ENCODE measurements around the gene NCAPH2.

The NCAPH2 gene

DNA sequence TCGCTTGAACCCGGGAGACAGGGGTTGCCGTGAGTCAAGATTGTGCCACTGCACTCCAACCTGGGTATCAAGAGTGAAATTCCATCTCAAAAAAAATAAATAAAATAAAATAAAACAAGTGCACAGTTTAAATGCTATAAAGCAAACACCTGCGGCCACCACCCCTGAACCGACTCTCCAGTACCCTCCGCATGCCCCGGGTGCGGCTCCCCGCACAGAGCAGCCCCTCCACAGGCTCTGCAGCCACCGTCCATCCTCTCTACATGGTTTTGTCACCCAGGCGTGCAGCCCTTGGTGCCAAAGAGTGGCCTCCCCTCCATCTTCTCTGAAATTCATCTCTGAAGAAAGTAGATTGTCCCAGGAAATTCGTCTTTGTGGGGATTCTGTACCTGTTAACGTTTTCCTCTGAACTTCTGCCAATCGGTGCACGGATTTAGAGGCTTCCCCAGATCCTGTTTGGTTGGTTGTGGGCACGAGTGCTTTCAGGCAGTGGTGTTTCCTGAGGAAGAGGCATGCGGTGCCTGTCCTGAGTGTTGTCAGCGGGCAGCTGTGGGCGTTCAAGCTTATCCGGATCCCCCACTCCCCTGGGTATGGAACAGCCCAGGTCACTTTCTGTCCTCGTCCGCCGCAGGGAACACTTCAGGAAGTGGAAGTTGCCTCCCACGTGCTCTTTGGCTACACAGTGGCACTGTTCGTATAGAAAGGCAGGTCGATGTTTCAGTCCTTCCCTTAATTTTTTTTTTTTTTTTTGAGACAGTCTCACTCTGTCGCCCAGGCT is 17.3 kb upstream of the NCAPH2 start:
- DNase-seq: no peak

DNA sequence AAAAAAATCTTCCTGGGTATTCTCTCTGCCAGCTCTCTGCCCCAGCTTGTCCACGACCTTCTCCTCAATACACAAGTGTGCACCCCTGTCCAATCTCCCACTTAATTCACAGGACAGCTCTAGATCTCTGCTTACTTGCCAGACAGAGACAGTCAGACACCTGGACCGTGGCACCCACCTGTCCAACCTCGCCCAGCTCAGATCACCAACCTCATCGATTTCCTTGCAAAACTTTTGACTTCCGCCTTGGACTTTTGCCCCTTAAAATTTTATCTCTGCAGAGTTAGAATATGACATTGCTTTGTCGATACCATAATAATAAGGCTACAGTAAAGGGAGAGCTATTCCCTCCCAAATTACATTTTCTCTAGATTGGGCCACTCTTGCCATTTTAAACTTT is 10.9 kb upstream of the NCAPH2 start:
- DNase-seq: no peak

DNA sequence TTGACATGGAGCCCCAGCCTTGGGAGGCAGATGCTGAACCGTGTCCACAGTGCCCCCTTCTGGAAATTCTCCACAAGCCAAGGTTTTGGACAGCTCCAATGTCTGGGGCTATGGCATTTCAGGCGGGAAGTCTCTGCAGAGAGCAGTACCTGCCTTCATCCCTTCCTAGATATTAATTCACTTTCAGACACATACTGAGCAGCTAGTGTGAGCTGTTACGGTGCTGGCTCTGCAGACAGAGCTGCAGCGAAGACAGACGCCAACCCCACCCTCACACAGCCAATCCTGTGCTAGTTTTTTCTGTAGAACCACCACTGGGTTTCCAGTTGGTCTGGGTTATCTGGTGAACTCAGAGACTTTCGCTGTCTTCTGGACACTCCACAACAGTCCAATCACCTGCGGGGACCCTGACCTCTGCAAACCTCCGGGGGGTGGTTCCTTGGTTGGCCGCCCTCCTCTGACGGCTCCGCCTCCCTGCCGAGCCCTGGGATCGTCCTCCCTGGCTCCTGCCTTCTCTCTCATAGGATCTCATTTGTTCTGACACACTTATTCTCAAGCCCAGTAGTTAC is 9.6 kb upstream of the NCAPH2 start:
- peak; percentile 29 for DNase-seq

DNA sequence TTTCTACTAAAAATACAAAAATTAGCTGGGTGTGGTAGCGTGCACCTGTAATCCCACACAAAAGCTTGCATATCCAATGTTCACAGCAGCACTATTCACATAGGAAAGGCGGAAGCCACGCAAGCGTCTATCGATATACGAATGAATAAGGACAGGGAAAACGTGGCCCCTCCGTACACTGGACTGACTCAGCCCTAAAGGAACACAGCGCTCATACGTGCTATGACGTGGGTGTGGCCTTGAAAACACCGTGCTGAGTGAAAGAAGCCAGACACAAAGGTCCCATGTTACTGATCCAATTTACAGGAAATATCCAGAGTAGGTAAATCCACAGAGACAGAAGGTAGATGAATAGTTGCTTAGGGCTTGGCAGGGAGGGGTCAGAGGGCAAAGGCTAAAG is 7.6 kb upstream of the NCAPH2 start:
- DNase-seq: no peak

DNA sequence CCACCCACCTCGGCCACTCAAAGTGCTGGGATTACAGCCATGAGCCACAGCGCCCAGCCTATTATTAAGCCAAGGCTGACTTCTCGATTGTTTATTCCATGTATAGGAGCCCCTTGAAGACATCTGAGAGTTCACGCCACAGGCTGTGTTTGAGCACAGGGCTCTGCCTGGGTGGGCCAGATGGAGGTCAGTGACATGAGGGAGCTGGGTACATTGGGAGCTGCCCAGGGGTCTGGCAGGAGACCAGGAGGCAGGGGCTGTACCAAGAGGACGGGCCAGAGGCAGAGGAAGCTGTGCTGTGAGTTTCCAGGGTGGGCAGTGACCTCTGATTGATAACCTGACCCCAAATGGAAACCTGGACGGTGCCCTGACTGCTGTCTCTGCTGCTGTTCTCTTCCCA is 5.9 kb upstream of the NCAPH2 start:
- DNase-seq: no peak

DNA sequence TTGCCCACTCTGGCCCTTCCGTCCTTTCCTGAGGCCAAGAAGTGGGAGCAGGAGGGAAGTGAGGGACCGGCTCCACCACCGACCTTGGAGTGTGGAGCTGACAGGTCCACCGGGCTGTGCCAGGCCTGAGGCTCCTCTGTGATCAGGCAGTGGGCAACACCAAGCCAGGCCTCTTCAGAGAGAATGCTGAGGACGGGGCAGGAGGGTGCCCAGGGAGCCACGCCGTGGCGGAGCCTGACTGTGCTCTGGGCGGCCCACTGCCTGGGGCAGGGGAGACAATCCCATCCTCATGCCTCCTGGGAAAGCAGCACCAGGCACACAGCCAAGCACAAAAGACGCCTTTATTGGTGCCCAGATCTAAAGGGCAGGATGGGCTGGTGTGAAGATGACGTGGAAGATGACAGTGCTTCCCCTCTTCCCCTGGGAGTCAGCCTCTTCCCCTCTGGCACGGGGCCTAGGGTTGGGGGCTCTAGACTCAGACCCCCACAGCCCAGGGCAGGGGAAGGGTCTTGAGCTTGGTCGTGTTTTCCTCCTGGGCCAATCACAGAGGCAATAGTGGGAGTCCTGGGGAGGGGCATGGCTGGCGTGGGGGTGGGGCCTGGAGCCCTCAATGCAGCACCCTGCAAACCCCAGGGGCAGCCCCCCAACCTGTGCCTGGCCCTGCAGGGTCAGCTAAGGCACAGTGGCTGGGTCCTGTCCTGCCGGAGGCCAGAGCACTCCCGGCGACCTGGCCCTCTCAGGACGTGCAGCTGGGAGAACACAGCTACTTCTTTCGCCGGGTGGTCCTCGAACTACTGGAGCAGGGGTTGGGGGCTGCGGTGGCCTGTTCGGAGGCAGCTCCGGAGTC is 5.2 kb upstream of the NCAPH2 start:
- DNase-seq: no peak

DNA sequence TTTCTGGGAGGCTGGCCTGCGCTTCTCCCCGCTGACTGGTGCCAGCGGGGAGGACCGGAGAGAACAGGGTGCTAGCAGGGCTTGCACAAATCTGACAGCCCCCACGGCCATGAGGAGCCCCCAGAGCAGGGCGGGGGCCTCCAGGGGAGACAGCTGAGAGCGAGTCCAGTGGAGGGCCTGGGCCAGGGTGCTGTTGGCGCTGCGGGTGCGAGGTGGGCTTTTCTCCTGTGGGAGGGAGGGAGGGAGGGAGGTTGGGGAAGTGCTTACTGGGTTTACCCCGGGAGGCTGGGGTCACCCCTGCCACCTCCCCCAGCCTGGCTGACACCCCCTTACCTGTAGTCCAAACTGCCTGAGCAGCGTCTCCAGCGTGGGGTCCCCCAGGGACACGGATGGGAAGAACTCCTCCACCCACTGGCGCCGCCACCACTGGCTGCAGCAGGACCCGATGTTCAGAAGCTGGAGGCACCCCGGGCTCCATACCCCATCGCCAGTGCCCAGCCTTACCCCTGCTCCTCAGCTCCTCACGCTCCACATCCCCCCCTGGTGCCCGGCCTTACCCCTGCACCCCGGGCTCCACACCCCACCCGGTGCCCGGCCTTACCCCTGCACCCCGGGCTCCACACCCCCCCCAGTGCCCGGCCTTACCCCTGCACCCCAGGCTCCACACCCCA is 4.4 kb upstream of the NCAPH2 start:
- no peak for DNase-seq

DNA sequence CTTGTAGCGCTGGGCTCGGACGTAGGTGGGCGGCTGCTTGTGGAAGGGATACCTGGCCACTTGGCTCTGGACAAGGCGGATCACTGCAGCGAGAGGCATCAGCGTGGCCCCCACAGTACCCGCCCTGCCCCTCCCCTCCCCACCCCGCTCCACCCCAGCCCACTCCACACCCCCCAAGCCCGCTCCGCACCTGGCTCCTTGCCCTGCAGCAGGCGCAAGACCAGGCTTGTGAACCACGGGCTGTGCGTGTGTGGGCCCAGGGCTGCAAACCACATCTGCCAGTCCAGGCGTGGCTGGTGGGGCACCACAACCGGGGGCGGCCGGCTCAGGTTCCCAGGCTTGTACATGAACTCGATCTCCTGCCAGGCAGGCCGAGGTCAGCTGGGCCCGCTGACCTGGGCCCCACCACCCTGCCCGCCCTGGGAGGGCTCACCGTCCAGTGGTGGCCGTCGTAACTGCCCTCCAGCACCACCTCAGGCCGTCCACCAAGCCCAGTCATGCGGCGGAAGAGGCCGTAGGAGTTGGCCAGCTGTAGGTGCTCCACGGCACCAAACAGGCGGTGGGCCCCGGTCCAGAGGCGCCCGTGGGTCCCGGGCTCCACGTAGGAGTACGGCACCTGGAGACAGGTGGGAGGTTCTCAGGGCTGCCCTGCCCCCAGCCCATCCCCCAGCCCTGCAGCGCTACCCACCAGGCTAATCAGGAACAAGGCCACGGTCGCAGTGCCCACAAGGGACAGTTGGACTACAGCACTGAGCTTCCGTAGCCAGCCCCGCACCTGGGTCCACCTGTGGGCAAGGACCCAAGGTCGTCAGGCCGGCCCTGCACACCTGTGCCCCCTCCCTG is 3.4 kb upstream of the NCAPH2 start:
- DNase-seq: no peak

DNA sequence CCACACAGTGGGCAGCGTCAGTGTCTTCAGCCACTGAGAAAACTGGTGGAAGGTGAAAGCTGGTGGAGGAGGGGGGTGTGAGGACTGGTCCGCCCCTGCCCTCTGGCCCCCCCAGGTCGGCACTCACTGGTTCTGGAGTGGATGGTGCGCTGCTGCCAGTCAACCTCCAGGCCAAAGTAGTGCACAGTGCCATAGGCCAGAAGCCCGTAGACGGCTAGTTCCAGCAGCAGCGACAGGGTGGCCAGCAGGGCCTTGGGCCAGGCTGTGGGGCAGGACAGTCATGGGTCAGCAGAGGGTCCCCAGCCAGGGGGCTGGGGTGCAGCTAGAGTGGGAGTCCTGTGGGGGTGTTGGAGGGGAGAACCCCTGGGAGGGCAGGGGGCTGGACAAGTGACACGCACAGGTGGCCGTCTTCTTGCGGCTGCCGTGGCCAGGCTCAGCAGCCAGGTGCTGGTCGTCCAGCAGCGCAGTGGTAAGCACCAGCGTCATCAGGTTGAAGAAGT is 2.7 kb upstream of the NCAPH2 start:
- DNase-seq: no peak

DNA sequence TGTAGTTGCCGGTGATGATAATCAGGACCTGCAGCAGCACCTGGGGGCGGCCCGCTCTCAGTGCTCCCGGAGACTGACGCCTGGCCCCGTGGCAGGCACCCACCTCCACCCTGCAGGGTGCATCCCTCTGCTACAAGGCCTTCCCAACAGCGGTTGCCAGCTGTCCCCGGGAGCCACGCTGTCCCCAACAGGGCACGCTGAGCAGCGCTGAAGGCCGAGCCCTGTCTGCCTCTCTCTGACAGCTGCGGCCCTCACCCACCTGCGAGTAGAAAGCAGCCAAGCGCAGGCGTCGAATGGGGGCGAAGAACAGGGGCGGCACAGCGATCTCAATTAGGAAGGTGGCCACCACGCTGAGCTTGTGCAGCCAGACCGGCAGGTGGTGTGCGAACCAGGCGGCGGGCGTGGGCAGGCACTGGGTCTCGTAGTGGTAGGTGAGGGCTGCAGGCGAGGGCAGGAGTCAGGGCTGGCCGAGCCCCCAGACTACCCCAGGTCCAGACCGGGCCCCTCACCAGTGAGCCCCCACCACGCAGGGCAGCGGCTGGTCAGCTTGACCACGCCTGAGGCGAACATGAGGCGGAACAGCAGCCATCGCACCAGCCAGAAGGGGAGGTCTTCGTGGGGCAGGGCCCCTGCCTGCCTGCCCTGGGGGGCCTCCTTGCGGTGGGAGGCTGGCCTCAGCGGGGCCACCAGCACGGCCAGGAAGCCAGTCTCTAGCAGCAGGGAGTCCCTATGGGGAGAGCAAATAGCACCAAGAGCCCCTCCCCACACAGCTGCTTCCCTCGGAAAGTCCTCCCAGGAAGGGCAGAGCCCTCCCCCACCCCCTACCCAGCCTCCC is 2.0 kb upstream of the NCAPH2 start:
- no peak for DNase-seq

DNA sequence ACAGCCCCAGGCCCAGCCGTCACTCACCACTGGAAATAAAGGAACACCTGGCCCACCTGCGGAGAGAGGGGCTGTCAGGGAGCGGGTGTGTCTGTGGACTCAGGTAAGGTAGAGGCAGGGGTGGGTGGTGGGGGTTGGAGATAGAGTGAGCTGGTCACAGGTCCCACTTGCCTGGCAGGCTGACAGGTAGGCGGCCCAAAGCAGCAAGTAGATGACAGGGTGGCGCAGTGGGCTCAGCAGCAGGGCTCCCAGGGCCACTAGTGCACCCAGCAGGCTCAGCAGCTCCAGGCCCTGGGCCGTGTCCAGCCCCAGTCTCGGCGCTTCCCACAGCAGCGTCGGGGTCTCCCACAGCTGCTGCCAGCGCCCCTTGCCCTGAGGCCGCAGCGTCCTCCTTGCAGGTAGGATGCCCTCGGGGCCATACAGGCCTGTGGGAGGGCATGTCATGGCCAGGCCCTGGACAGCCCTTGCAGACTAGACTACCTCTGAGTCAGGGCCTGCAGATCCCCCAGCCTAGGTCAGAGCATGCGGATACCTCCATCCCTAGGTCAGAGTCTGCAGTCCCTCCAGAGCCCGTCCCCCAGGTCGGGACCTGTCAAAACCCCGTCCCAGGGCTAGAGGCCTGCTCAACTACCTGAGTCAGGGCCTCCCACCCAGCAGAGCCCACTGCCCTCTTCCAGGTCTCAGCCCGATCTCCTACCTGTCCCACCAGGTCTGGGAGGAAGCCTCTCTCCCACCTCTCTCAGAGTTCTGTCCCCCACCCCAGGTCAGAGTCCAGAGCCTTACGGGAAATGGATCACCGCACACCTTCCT is 1.2 kb upstream of the NCAPH2 start:
- DNase-seq: no peak

DNA sequence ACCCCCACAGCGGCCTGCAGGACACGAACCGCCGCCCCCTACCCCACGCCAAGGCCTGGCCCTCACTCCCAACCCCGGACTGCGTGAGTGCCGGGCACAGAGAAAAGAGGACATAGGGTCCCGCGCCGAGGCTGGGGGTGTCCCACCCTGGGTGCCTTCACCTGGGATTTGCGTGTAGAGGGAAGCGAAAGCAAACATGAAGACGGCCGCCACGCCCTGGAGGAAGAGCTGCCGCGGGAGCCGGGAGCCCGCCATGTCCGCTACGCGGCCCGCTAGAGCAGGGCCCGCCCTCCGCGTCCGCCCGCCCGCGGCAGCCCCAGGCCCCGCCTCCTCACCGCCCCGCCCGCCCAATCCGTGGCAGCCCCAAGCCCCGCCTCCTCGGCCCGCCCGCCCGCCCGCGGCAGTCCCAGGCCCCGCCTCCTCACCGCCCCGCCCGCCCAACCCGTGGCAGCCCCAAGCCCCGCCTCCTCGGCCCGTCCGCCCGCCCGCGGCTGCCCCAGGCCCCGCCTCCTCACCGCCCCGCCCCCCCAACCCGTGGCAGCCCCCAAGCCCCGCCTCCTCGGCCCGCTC is 518 bp upstream of the NCAPH2 start, which contains the start of gene LMF2:
TSS of gene LMF2 (minus strand) at position 282 of the 570 bp plus-strand sequence. CDS start at position 255, 27 bp downstream.
- DNase-seq: no peak

DNA sequence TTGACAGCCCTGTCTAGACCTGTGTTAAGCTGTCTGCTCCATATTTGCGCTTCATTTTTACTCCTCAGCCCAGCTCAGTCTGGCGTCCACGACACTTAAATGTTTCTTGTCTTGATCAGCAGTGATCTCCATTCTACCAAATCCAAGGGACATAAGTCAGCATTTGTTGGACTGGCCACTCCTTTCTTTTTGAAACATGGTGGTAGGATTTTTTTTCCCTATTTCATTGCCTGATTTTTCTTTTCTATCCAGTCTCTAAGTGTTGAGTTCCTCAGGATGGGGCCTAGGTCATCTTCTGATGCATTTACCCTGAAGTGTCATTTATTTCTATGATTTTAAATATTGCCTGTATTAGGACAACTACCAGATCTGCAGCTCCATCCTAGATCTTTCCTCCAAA is 873 bp downstream of the NCAPH2 start:
- DNase-seq: no peak

DNA sequence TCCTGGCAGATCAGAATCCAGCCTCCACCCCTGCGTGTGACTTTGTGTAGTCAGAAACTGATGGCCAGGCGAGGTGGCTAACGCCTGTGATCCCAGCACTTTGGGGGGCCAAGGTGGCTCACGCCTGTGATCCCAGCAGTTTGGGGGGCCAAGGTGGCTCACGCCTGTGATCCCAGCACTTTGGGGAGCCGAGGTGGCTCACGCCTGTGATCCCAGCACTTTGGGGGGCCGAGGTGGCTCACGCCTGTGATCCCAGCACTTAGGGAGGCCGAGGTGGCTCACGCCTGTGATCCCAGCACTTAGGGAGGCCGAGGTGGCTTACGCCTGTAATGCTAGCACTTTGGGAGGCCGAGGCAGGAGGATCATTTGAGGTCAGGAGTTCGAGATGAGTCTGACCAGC is 5.2 kb downstream of the NCAPH2 start:
- DNase-seq: no peak

DNA sequence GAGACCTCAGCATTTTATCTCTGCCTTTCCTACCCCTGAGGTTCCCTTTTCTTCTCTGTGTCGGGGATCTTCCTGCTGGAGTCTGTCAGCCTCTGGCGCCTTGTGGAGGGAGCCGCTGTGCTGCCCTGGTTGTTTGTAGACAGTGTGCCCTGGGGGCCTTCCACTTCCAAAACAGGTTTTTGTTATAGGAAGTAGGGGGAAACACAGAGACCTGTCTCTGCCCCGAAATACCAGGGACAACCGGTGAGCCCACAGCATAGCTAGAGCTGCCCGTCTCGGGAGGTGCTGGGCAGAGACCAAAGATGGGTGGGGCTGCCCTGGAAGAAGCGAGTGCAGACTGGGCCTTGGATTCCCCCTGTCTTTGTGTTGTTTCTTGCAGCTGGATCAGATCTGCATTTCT is 8.0 kb downstream of the NCAPH2 start:
- no peak for DNase-seq

DNA sequence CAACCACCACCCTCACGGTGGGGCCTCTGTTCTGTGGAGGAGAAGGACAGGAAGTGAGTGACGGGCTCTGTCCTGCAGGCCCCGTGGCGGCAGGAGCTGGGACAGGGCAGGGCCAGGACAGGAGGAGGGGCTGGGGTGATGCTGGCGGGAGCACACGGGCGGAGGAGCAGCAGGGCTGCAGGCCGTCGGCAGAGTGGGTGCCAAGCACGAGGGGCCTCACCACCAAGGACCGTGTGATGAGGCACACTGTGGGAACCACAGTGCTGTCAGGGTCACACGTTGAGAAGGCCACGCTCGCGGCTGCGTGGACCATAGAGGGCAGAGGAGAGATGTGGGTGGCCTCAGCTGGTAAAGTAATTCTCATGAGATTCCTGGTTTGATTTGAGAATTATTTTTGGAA is 8.9 kb downstream of the NCAPH2 start:
- no peak for DNase-seq

DNA sequence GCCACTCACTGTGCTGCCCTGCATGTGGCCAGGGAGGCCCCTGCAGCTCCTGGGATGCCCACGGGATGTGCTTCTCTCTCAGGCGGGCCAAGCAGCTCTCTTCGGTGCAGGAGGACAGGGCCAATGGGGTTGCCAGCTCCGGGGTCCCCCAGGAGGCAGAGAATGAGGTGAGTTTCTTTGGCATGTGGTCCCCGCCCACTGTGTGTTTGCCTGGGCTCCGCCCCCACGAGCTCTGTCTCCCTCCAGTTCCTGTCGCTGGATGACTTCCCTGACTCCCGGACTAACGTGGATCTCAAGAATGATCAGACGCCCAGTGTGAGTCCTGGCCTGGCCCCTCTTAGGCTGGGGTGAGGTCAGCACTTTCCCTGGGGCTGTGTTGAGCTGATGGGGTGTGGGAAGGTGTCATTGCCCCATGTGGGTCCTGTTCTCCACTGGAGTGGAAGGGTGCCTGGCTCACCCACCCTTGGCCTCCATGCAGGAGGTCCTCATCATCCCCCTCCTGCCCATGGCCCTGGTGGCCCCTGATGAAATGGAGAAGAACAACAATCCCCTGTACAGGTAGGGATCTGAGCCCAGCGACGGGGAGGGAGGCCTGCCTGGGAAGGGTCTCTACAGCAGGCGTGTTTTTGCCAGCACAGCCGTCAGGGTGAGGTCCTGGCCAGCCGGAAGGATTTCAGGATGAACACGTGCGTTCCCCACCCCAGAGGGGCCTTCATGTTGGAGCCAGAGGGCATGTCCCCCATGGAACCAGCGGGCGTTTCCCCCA is 9.7 kb downstream of the NCAPH2 start:
- no peak for DNase-seq

DNA sequence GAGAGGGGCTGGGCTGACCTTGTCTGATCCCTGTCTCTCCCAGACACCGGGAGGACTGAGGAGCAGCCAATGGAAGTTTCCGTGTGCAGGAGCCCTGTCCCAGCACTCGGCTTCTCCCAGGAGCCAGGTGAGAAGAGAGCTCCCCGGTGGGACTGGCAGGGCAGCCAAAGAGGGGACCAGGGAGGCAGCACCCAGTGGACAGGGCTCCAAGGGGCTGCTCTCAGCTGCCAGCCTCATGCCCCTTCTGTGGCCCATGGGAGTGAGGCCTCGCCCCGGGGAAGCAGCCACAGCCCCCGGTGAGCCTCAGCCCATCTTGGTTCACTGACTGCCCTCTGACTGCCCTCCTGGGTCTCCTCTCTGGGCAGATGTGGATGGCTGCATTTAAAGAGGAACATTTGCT is 10.6 kb downstream of the NCAPH2 start:
- DNase-seq: no peak

DNA sequence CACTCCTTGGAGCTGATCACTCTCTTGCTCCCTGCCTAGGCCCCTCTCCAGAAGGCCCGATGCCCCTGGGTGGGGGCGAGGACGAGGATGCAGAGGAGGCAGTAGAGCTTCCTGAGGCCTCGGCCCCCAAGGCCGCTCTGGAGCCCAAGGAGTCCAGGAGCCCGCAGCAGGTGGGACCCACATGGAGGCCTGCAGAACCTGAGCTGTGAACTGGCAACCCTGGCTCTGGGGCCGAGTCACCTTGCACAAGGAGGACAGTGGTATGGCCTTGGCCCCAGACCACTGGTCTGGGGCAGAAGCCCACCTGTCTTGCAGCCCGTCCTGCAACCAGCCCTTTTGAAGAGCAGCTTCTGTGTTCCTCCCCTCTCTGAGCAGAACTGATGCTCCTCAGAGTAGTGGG is 11.1 kb downstream of the NCAPH2 start:
- DNase-seq: no peak

All from NCI-H2029 treated with DMSO at 0.1 percent for 48 hours (cell line).